ENCODE data around the gene SYNM.

The SYNM gene

DNA sequence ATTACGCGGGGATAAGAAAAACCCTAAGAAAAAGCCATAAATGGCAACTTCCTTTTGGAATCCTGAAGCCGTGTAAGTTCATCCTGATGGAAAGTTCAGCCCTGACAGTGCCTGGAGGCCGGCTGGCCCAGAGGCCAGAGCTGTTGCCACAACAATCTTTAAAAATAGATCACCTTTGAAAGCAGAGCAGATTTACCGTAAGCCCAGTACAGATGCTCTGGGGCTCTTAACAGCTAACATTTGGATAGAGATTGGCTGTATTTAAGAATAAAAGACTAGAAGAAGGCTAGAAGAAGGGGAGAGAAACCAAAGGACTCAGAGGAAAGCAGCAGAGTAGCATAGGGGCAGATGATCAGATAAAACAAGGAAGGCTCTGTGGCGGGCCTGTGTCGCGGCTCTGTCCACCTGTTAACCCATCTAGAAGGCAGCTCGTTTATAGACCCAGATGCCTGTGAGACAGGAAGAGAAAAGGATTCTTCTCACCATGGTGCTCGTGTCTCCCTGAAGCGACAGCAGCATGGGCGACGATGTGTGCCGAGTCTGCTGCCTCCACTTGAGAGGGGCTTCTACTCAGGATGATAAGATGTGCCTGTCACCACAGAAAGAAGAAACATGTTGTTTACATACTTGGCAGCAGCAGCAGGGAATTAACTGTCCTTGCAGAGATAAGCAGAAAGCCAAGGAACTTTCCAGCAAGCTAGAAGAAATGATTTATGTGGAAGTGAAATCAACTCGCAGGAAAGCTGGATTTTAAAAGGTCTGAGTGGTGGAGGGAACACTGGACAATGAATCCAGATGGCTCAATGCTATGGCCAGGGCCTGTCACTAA lies 69.9 kb downstream of the SYNM start:
- H3K4me1 ChIP-seq (ENCODE audit: control insufficient read depth in 1 of 2, insufficient read depth in 2 of 2, low read length in 2 of 2) = peaks cover 0 to 12% of the 10 kb centered on the region in 2 donors
- no peak overlapping the region for H3K4me3 ChIP-seq (ENCODE audit: low read depth in 1 of 2, low read length in 2 of 2)
- H3K27ac ChIP-seq (ENCODE audit: low read length) = peak overlapping the region; percentile 94
- H3K36me3 ChIP-seq (ENCODE audit: control insufficient read depth in 1 of 2, insufficient read depth in 2 of 2, low read length in 2 of 2) = peaks cover 0 to 4% of the 10 kb centered on the region in 2 donors
- no peaks in the 10 kb centered on the region for H3K27me3 ChIP-seq (ENCODE audit: low read depth, low read length)
- H3K9me3 ChIP-seq (ENCODE audit: control insufficient read depth in 1 of 2, low read length in 2 of 2) = no peaks in the 10 kb centered on the region

DNA sequence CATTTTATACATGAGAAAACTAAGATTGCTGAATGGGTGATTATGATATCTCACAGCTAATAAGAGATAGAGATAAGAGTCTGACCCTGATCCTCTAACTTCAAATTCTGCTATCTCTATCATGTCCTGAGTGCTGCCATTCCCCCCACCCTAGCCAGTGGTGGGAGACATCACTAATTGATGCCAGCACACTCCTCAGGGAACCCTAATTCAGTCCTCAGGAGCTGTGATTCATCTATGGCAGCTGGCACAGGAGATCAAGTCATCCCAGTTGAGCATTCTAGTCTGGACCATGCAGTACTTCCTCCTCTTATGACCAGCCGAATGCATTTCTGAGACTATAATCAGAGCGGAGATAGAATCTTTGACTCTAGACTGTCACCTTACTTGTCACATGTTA lies 71.9 kb downstream of the SYNM start:
- Histone ChIP-seq H3K27me3 (ENCODE audit: low read depth, low read length) (no peaks in the 10 kb centered on the region), H3K36me3 (ENCODE audit: control insufficient read depth in 1 of 2, insufficient read depth in 2 of 2, low read length in 2 of 2) (peaks cover 0 to 4% of the 10 kb centered on the region in 2 donors), H3K27ac (ENCODE audit: low read length) (peak overlapping the region; percentile 94), H3K9me3 (ENCODE audit: control insufficient read depth in 1 of 2, low read length in 2 of 2) (no peaks in the 10 kb centered on the region), H3K4me1 (ENCODE audit: control insufficient read depth in 1 of 2, insufficient read depth in 2 of 2, low read length in 2 of 2) (peaks cover 0 to 19% of the 10 kb centered on the region in 2 donors), H3K4me3 (ENCODE audit: low read depth in 1 of 2, low read length in 2 of 2) (no peak overlapping the region)

DNA sequence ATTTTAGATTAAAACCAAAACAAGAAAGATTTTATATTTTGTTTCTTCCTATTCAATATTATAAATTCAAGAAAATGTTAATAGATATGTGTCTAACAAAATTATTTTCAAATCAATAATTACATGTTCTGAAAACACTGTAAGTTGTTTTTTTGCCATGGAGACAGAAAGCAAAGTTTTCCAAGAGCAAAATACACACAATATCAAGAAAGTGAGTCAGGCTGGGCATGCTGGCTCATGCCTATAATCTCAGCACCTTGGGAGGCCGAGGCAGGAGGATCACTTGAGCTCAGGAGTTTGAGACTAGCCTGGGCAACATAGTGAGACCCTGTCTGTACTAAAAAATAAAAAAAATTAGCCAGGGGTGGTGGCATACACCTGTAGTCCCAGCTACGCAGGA lies 72.8 kb downstream of the SYNM start:
- no peak overlapping the region for H3K27ac ChIP-seq (ENCODE audit: low read length)
- no peak overlapping the region for H3K4me3 ChIP-seq (ENCODE audit: low read depth in 1 of 2, low read length in 2 of 2)
- H3K4me1 ChIP-seq (ENCODE audit: control insufficient read depth in 1 of 2, insufficient read depth in 2 of 2, low read length in 2 of 2) = peaks cover 0 to 27% of the 10 kb centered on the region in 2 donors
- H3K36me3 ChIP-seq (ENCODE audit: control insufficient read depth in 1 of 2, insufficient read depth in 2 of 2, low read length in 2 of 2) = no peaks in the 10 kb centered on the region
- no peaks in the 10 kb centered on the region for H3K27me3 ChIP-seq (ENCODE audit: low read depth, low read length)
- H3K9me3 ChIP-seq (ENCODE audit: control insufficient read depth in 1 of 2, low read length in 2 of 2) = no peaks in the 10 kb centered on the region

DNA sequence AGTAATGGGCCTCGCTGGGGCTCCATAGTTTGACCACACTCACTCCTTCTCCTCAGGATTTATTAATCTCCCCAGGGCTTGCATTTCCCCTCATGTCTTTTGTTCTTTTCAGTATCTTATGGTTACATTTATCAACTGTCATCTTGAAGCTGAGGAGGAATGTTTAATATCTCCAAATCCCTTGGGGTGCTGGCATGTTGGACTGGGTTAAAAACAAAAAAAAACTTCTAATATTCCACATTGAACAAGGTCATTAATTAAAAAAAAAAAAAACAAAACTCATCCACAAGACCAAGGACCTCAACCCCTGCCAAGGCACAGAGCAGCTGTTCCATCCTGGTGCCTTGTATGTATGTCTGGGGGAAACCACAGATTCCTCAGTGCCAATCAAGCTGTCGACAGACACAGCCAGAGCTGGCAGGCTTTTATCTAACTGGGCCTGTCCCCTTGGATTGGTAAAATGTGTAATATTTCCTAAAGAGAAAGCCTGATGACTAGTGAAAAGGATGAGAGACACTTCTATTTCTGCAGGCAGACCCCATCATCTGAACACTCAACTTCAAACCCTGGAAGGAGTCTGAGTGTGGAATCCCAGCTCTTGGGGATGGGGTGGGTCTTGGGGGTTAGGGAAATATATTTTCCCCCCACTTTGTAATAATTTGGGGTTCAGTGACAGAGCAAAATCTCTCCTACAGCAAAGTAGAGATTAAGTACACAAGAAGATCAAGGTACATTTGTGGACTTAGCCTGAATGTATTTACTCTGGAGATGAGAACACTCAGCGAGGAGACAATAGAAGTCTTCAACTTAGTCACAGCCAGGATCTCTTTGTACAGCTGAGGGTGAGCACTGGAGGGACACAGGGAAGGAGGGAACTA lies 75.4 kb downstream of the SYNM start:
- H3K4me3 ChIP-seq (ENCODE audit: low read depth in 1 of 2, low read length in 2 of 2) = no peak overlapping the region
- peak overlapping the region; percentile 39 for H3K27ac ChIP-seq (ENCODE audit: low read length)
- no peaks in the 10 kb centered on the region for H3K9me3 ChIP-seq (ENCODE audit: control insufficient read depth in 1 of 2, low read length in 2 of 2)
- peaks cover 0 to 29% of the 10 kb centered on the region in 2 donors for H3K4me1 ChIP-seq (ENCODE audit: control insufficient read depth in 1 of 2, insufficient read depth in 2 of 2, low read length in 2 of 2)
- H3K36me3 ChIP-seq (ENCODE audit: control insufficient read depth in 1 of 2, insufficient read depth in 2 of 2, low read length in 2 of 2) = peaks cover 0 to 4% of the 10 kb centered on the region in 2 donors
- H3K27me3 ChIP-seq (ENCODE audit: low read depth, low read length) = no peaks in the 10 kb centered on the region

DNA sequence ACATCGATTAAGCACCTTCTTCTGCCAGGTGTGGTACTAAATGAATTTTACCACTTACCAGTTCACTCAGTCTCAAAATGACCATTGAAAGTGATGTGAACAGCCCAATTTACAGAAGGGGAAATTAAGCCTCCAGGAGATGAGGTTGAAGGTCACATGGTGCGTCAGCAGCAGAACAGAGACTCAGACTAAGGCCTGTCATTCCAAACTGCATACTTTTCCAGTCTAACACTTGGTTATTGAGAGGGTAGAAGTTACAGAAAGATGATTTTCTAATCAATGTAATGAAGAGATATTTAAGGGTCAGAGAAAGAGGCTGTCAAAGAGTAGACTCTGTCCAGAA lies 76.1 kb downstream of the SYNM start:
- peaks cover 0 to 4% of the 10 kb centered on the region in 2 donors for H3K36me3 ChIP-seq (ENCODE audit: control insufficient read depth in 1 of 2, insufficient read depth in 2 of 2, low read length in 2 of 2)
- H3K9me3 ChIP-seq (ENCODE audit: control insufficient read depth in 1 of 2, low read length in 2 of 2) = no peaks in the 10 kb centered on the region
- H3K4me1 ChIP-seq (ENCODE audit: control insufficient read depth in 1 of 2, insufficient read depth in 2 of 2, low read length in 2 of 2) = peaks cover 0 to 29% of the 10 kb centered on the region in 2 donors
- H3K27ac ChIP-seq (ENCODE audit: low read length) = peak overlapping the region; percentile 39
- no peaks in the 10 kb centered on the region for H3K27me3 ChIP-seq (ENCODE audit: low read depth, low read length)
- no peak overlapping the region for H3K4me3 ChIP-seq (ENCODE audit: low read depth in 1 of 2, low read length in 2 of 2)

DNA sequence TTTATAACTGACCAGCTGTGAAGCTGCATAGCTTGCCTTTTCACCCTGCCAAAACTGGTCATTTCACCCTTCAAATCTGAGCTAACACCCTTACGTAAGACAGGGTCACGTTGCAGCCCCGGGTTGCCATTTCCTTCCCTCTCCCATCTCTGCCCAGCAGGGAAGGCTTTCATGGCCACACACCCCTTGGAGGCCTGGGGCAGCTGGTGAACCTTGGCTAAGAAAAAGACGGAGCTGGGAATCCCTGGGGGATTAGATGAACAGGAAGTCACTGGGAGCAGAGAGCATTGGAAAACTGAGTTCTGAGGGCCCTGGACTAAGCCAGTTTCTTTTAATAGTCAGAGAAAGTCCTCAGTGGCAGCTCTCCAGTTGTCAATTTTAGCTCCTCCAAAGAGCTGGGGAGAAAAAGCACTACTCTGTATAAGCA lies 76.7 kb downstream of the SYNM start:
- Histone ChIP-seq H3K27ac (ENCODE audit: low read length) (peak overlapping the region; percentile 25), H3K4me1 (ENCODE audit: control insufficient read depth in 1 of 2, insufficient read depth in 2 of 2, low read length in 2 of 2) (peaks cover 0 to 29% of the 10 kb centered on the region in 2 donors), H3K27me3 (ENCODE audit: low read depth, low read length) (no peaks in the 10 kb centered on the region), H3K4me3 (ENCODE audit: low read depth in 1 of 2, low read length in 2 of 2) (no peak overlapping the region), H3K36me3 (ENCODE audit: control insufficient read depth in 1 of 2, insufficient read depth in 2 of 2, low read length in 2 of 2) (peaks cover 0 to 4% of the 10 kb centered on the region in 2 donors), H3K9me3 (ENCODE audit: control insufficient read depth in 1 of 2, low read length in 2 of 2) (no peaks in the 10 kb centered on the region)

DNA sequence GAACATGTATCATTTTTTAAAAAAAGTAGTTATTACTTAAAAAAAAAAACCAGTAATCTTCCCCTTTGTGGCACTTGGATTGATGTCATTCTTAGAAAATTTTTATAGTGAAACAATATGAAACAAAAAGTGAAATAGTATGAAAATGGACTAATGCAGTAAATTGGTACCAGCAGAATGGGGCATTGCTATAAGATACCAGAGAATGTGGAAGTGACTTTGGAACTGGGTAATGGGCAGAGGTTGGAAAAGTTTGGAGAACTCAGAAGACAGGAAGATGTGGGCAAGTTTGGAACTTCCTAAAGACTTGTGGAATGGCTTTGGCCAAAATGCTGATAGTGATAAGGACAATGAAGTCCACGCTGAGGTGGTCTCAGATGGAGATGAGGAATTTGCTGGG lies 77.9 kb downstream of the SYNM start:
- peaks cover 0 to 4% of the 10 kb centered on the region in 2 donors for H3K36me3 ChIP-seq (ENCODE audit: control insufficient read depth in 1 of 2, insufficient read depth in 2 of 2, low read length in 2 of 2)
- H3K9me3 ChIP-seq (ENCODE audit: control insufficient read depth in 1 of 2, low read length in 2 of 2) = no peaks in the 10 kb centered on the region
- no peaks in the 10 kb centered on the region for H3K27me3 ChIP-seq (ENCODE audit: low read depth, low read length)
- no peak overlapping the region for H3K4me3 ChIP-seq (ENCODE audit: low read depth in 1 of 2, low read length in 2 of 2)
- no peak overlapping the region for H3K27ac ChIP-seq (ENCODE audit: low read length)
- H3K4me1 ChIP-seq (ENCODE audit: control insufficient read depth in 1 of 2, insufficient read depth in 2 of 2, low read length in 2 of 2) = peaks cover 0 to 29% of the 10 kb centered on the region in 2 donors
